Mesothelial cell of epicardium (in vitro differentiated cells): ENCODE measurements around the gene CLIC6. TPM values are rescaled to one million over a fixed set of nuclear protein-coding genes. Genes with fewer than 3 reads are reported as not detected.
"Not testable (repeated sequence)": the region's sequence is repeated elsewhere in the genome, so short reads cannot be mapped to it uniquely, and the experiment has no call there.

Source experiments
- DNase-seq, 2 experiments: peaks; one replicate each; pipeline ENCODE4 v3.0.0; 2021; ENCODE audit warnings: low spot score in 2 of 2; ENCODE audit not compliant: unreplicated experiment in 2 of 2
- H3K27ac Mint-ChIP-seq: 2 replicates; pipeline ENCODE4 v1.8.0; 2021; ENCODE audit warnings: mixed read lengths
- H3K27me3 Mint-ChIP-seq: 2 replicates; pipeline ENCODE4 v1.8.0; 2021; ENCODE audit warnings: low read depth, mixed read lengths
- H3K36me3 Mint-ChIP-seq: 2 replicates; pipeline ENCODE4 v1.8.0; 2021; ENCODE audit warnings: mixed read lengths
- H3K4me1 Mint-ChIP-seq: 2 replicates; pipeline ENCODE4 v1.8.0; 2021; ENCODE audit warnings: mixed read lengths
- H3K4me3 Mint-ChIP-seq: 2 replicates; pipeline ENCODE4 v1.8.0; 2021; ENCODE audit warnings: mild to moderate bottlenecking, moderate library complexity, mixed read lengths
- H3K9me3 Mint-ChIP-seq: 2 replicates; pipeline ENCODE4 v1.8.0; 2021; ENCODE audit warnings: mixed read lengths
- total RNA-seq: library from RNA; stranded (reverse); gene quantifications from 3 replicates; pipeline ENCODE4 v1.2.1, GENCODE V29; 2021
- TF ChIP-seq, protein P1 (sequence below): fragments of 200-600 bp; sonication (generic); IDR thresholded peaks from one replicate; pipeline ENCODE4 v1.5.0; 2021; ENCODE audit warnings: antibody characterized with exemption; ENCODE audit not compliant: unreplicated experiment

CLIC6 gene
- total RNA-seq, 1 donor from 2014 or later = 1.4 TPM

DNA sequence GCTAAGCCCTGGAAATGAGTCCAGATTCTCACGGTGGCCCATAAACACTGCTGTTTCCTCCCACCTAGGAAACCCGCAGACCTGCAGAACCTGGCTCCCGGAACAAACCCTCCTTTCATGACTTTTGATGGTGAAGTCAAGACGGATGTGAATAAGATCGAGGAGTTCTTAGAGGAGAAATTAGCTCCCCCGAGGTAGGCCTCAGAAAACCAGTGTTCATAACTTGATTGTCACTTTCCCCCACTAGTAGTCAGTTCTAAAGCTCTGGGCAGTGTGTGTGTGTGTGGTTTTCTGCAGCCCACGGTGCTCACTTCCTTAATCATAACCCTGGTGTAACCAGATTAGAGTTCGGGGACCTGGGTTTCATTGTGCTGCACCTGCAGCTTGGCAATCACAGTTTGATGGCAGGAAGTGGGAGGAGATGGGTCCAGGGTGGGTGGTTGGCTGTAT is 39.1 kb downstream of the CLIC6 start:
- Mint-ChIP-seq H3K4me1 (peaks cover 22% of the 10 kb centered on the region), H3K9me3 (no peaks in the 10 kb centered on the region), H3K27ac (no peak overlapping the region), H3K27me3 (peaks cover 1% of the 10 kb centered on the region), H3K4me3 (no peak overlapping the region), H3K36me3 (no peaks in the 10 kb centered on the region)
- no peak for DNase-seq
- TF ChIP-seq, protein P1, sequence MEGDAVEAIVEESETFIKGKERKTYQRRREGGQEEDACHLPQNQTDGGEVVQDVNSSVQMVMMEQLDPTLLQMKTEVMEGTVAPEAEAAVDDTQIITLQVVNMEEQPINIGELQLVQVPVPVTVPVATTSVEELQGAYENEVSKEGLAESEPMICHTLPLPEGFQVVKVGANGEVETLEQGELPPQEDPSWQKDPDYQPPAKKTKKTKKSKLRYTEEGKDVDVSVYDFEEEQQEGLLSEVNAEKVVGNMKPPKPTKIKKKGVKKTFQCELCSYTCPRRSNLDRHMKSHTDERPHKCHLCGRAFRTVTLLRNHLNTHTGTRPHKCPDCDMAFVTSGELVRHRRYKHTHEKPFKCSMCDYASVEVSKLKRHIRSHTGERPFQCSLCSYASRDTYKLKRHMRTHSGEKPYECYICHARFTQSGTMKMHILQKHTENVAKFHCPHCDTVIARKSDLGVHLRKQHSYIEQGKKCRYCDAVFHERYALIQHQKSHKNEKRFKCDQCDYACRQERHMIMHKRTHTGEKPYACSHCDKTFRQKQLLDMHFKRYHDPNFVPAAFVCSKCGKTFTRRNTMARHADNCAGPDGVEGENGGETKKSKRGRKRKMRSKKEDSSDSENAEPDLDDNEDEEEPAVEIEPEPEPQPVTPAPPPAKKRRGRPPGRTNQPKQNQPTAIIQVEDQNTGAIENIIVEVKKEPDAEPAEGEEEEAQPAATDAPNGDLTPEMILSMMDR = no peak

- Mint-ChIP-seq H3K36me3 (no peaks in the 10 kb centered on the region), H3K4me1 (peaks cover 2% of the 10 kb centered on the region), H3K27ac (no peak overlapping the region), H3K4me3 (no peak overlapping the region), H3K9me3 (no peaks in the 10 kb centered on the region), H3K27me3 (peaks cover 7% of the 10 kb centered on the region)
- TF ChIP-seq, protein P1 = no peak
- no peak for DNase-seq
Measured at GRCh38 chr21:34713621-34714020, 44.8 kb downstream of the CLIC6 start.

GRCh38 chr21:34715518-34715917 is 46.7 kb downstream of the CLIC6 start:
- DNase-seq = no peak
- Mint-ChIP-seq H3K4me3 (no peak overlapping the region), H3K27ac (no peak overlapping the region), H3K36me3 (no peaks in the 10 kb centered on the region), H3K27me3 (peaks cover 7% of the 10 kb centered on the region), H3K4me1 (peaks cover 2% of the 10 kb centered on the region), H3K9me3 (no peaks in the 10 kb centered on the region)
- TF ChIP-seq, protein P1 = no peak

- Mint-ChIP-seq H3K4me1 (peaks cover 2% of the 10 kb centered on the region), H3K36me3 (no peaks in the 10 kb centered on the region)
Measured at GRCh38 chr21:34715985-34716596, 47.3 kb downstream of the CLIC6 start.

GRCh38 chr21:34718529-34718928 is 49.7 kb downstream of the CLIC6 start:
- H3K27ac Mint-ChIP-seq, H3K9me3 Mint-ChIP-seq, H3K4me3 Mint-ChIP-seq, H3K36me3 Mint-ChIP-seq, H3K27me3 Mint-ChIP-seq, DNase-seq, H3K4me1 Mint-ChIP-seq: not testable (repeated sequence)

More at GRCh38 chr21:34715985-34716596, 47.3 kb downstream of the CLIC6 start:
- Mint-ChIP-seq H3K27me3 (peaks cover 7% of the 10 kb centered on the region), H3K27ac (no peak overlapping the region), H3K4me3 (no peak overlapping the region), H3K9me3 (no peaks in the 10 kb centered on the region)
- DNase-seq = no peak
- TF ChIP-seq, protein P1 = no peak

DNA sequence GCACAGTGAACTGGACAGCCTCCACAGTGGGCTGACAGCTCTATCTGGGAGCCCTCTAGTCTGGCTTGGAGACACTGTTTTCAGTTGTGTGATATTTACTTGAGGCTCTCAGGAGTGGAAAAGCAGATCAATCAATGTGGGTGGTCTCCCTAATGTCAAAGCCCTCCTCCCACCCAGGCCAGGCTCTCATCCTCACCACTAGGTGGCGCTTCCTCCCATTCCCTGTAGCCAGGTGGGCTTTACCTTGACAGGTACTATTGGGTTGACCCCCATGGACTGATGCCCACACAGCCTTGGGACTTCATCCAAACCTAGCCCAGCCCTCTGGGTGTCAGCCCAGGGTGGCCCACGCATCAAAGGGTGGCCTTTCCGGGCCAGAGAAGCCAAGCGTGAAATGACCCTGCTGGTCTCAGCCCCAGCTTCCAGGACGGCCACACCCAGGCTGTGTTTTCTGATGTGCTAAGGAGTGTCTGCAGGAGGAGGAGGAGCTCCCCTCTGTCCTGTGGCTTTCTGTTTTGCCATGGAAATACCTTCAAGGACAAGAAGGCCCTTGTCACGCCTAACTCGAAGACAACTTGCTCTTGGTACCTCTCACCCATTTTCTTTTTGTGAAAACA is 54.0 kb downstream of the CLIC6 start:
- peaks cover 3% of the 10 kb centered on the region for H3K27me3 Mint-ChIP-seq
- no peak overlapping the region for H3K27ac Mint-ChIP-seq
- DNase-seq = no peak
- peaks cover 2% of the 10 kb centered on the region for H3K4me1 Mint-ChIP-seq
- no peaks in the 10 kb centered on the region for H3K9me3 Mint-ChIP-seq
- TF ChIP-seq, protein P1 = peak; percentile 63
- no peak overlapping the region for H3K4me3 Mint-ChIP-seq
- H3K36me3 Mint-ChIP-seq = no peaks in the 10 kb centered on the region
